GM12878 (cell line): Measurements from ENCODE around the gene IFT122. TPM values are rescaled to one million over a fixed set of nuclear protein-coding genes. Genes with fewer than 3 reads are reported as not detected.

Experiments
- ATAC-seq: fragments of 200-7000 bp; cut with Tn5 transposase; 3 replicates; pipeline ENCODE4 v1.9.1; 2020; ENCODE audit warnings: mild to moderate bottlenecking, moderate library complexity
- BruUV-seq: library from RNA; stranded (reverse); fragments of 400-500 nt; replicated peaks from 2 replicates; lab custom pipeline; 2021; lab: Mats Ljungman, UMichigan
- CTCF ChIA-PET: fragments of 300-600 bp; sonication (Branson Sonifier 250); formaldehyde crosslinking; extraction: SDS; loops from one replicate; lab custom pipeline; 2021; ENCODE audit warnings: inconsistent platforms; lab: Yijun Ruan, JAX
- POLR2A ChIA-PET: fragments of 350-600 bp; formaldehyde crosslinking; extraction: SDS; loops from one replicate; lab custom pipeline; 2021; ENCODE audit warnings: inconsistent platforms; lab: Charles Lee
- RAD21 ChIA-PET: fragments of 300-600 bp; sonication (Branson Sonifier 250); formaldehyde crosslinking; loops from one replicate; lab custom pipeline; 2023; ENCODE audit warnings: antibody characterized with exemption; ENCODE audit not compliant: unreplicated experiment; lab: Charles Lee
- SMC1A ChIA-PET: fragments of 300-600 bp; sonication (Branson Sonifier 250); formaldehyde crosslinking; loops from one replicate; lab custom pipeline; 2023; ENCODE audit not compliant: unreplicated experiment, uncharacterized antibody; lab: Charles Lee
- DNase-seq: peaks from one replicate; pipeline ENCODE4 v3.0.0-alpha.2; 2011; ENCODE audit warnings: low read depth, low spot score
- FAIRE-seq: peaks from 3 replicates; lab custom pipeline; 2011; peaks lifted over from hg19 to GRCh38; lab: Jason Lieb, UNC
- H2AFZ ChIP-seq: 2 replicates; pipeline ENCODE4 v1.6.0; 2011; ENCODE audit warnings: low read depth, low read length, control low read depth; ENCODE audit not compliant: control insufficient read depth
- H3K27ac ChIP-seq: 2 replicates; pipeline ENCODE4 v1.5.1; 2011; ENCODE audit warnings: control low read depth; ENCODE audit not compliant: control insufficient read depth, insufficient read depth
- H3K27me3 ChIP-seq, 2 experiments: replicated peaks in 1 of 2; 2 replicates each; pipeline versions ENCODE4 v1.6.0 to v1.6.1; 2011; ENCODE audit warnings: low read length in 1 of 2; ENCODE audit not compliant: control insufficient read depth in 2 of 2, insufficient read depth in 2 of 2
- H3K36me3 ChIP-seq, 2 experiments: 2 replicates each; pipeline ENCODE4 v1.5.1; 2011; ENCODE audit warnings: low read length in 1 of 2; ENCODE audit not compliant: control insufficient read depth in 2 of 2, insufficient read depth in 2 of 2
- H3K4me1 ChIP-seq: 2 replicates; pipeline ENCODE4 v1.6.1; 2011; ENCODE audit warnings: mild to moderate bottlenecking, low read length, moderate library complexity, mixed read lengths; ENCODE audit not compliant: control insufficient read depth, insufficient read depth
- H3K4me2 ChIP-seq: 2 replicates; pipeline ENCODE4 v1.6.0; 2011; ENCODE audit warnings: control low read depth; ENCODE audit not compliant: control insufficient read depth, insufficient read depth
- H3K4me3 ChIP-seq: fragments of 200-600 bp; sonication (generic); 2 replicates; pipeline ENCODE4 v1.5.1; 2016
- H3K79me2 ChIP-seq: 2 replicates; pipeline ENCODE4 v1.6.0; 2011; ENCODE audit warnings: low read length; ENCODE audit not compliant: control insufficient read depth, insufficient read depth
- H3K9ac ChIP-seq: 2 replicates; pipeline ENCODE4 v1.8.0; 2011; ENCODE audit warnings: low read length, control low read depth, mixed read lengths; ENCODE audit not compliant: control insufficient read depth, insufficient read depth
- H3K9me3 ChIP-seq: replicated peaks from 3 replicates; pipeline ENCODE4 v1.5.1; 2011; ENCODE audit warnings: mild to moderate bottlenecking, low read length; ENCODE audit not compliant: control insufficient read depth, insufficient read depth
- H4K20me1 ChIP-seq: 2 replicates; pipeline ENCODE4 v1.6.0; 2011; ENCODE audit not compliant: control insufficient read depth, insufficient read depth
- ATF7 ChIP-seq: fragments of 450-650 bp; IDR thresholded peaks from 2 replicates; pipeline ENCODE4 v1.6.1; 2016; ENCODE audit warnings: low read depth, mild to moderate bottlenecking
- ESRRA ChIP-seq: IDR thresholded peaks from 2 replicates; pipeline ENCODE4 v1.6.1; 2012; ENCODE audit warnings: mild to moderate bottlenecking, low read length, improper control_type of control experiment
- ETV6 ChIP-seq, 2 experiments: fragments of 450-650 bp in 1 of 2; IDR thresholded peaks in 1 of 2; conservative IDR thresholded peaks in 1 of 2; 2 replicates each; pipeline ENCODE4 v1.6.1; 2014; ENCODE audit warnings: antibody characterized with exemption in 1 of 2, borderline replicate concordance in 1 of 2, low read depth in 1 of 2, mild to moderate bottlenecking in 1 of 2, moderate library complexity in 1 of 2
- FOXK2 ChIP-seq: fragments of 450-650 bp; IDR thresholded peaks from 2 replicates; pipeline ENCODE4 v1.6.1; 2017; ENCODE audit warnings: mild to moderate bottlenecking, moderate library complexity
- HDAC6 ChIP-seq: fragments of 200-600 bp; sonication (generic); IDR thresholded peaks from one replicate; pipeline ENCODE4 v1.8.0; 2017; ENCODE audit warnings: antibody characterized with exemption; ENCODE audit not compliant: unreplicated experiment
- NR2C2 ChIP-seq: IDR thresholded peaks from 2 replicates; pipeline ENCODE4 v1.6.1; 2011; ENCODE audit warnings: borderline replicate concordance, low read depth; ENCODE audit not compliant: control insufficient read depth, insufficient read length
- NR2F1 ChIP-seq: fragments of 450-650 bp; conservative IDR thresholded peaks from 2 replicates; pipeline ENCODE4 v1.6.1; 2017; ENCODE audit warnings: mild to moderate bottlenecking
- PML ChIP-seq: IDR thresholded peaks from 2 replicates; pipeline ENCODE4 v1.6.1; 2012; ENCODE audit warnings: low read length, inconsistent platforms
- SIN3A ChIP-seq: IDR thresholded peaks from 2 replicates; pipeline ENCODE4 v1.6.1; 2012; ENCODE audit warnings: low read depth, low read length, improper control_type of control experiment
- SRF ChIP-seq, 2 experiments: IDR thresholded peaks; 2 replicates each; pipeline ENCODE4 v1.6.1; 2011; ENCODE audit warnings: low read depth in 2 of 2, low read length in 2 of 2, mild to moderate bottlenecking in 1 of 2, moderate library complexity in 1 of 2
- TAF1 ChIP-seq: IDR thresholded peaks from 2 replicates; pipeline ENCODE4 v1.6.1; 2011; ENCODE audit warnings: mild to moderate bottlenecking, low read depth, low read length, borderline replicate concordance
- TCF7 ChIP-seq: IDR thresholded peaks from 2 replicates; pipeline ENCODE4 v1.6.1; 2014; ENCODE audit warnings: antibody characterized with exemption, borderline replicate concordance
- WGBS: methylation state at CpG from one replicate; pipeline ENCODE4 v1.1.6; 2016; ENCODE audit warnings: low lambda C conversion rate; ENCODE audit not compliant: insufficient replicate concordance, insufficient coverage; ENCODE audit errors: missing lambda C conversion rate; 5-methylcytosine and 5-hydroxymethylcytosine counted together
- in situ Hi-C: fragments of 300-500 bp; cut with MboI; formaldehyde crosslinking; loops from 9 replicates; pipeline ENCODE4 v1.14.3; 2018; ENCODE audit warnings: mixed read lengths
- intact Hi-C: fragments of 100-400 bp; cut with micrococcal nuclease; formaldehyde crosslinking; loops from one replicate; pipeline ENCODE4 v1.14.2; 2022; ENCODE audit not compliant: unreplicated experiment
- polyA plus RNA-seq, 11 experiments: library from polyadenylated mRNA; depleted of rRNA in 4 of 11; unstranded in 6 of 11; stranded (reverse) in 5 of 11; fragments of >200 nt; fragmentation: Nextera tagmentation in 4 of 11; fragmentation: Illumina TruSeq in 1 of 11; extraction: Ambion mirVana in 4 of 11; extraction: Trizol in 1 of 11; gene quantifications; 1 replicate in 1 of 11; 2 replicates in 10 of 11; pipeline versions ENCODE4 v1.2.1 to v1.2.3, GENCODE V29; 2011 to 2016; ENCODE audit warnings: inconsistent platforms in 2 of 11, missing spikeins in 2 of 11, low read depth in 1 of 11
- total RNA-seq, 4 experiments: library from RNA; depleted of rRNA in 3 of 4; stranded (reverse); fragments of >200 nt in 3 of 4; fragmentation: Illumina TruSeq in 1 of 4; extraction: Trizol in 1 of 4; gene quantifications; 2 replicates each; pipeline versions ENCODE4 v1.2.1 to v1.2.3, GENCODE V29; 2013 to 2021
- TF ChIP-seq, protein P1 (sequence below): fragments of 450-650 bp; formaldehyde crosslinking; IDR thresholded peaks from 2 replicates; pipeline ENCODE4 v1.4.0; 2022; ENCODE audit warnings: mild to moderate bottlenecking, moderate library complexity
- TF ChIP-seq, protein P2 (sequence below): IDR thresholded peaks from 2 replicates; pipeline ENCODE4 v1.6.1; 2012; ENCODE audit warnings: mild to moderate bottlenecking, low read depth, low read length
- TF ChIP-seq, protein P3 (sequence below): IDR thresholded peaks from 2 replicates; pipeline ENCODE4 v1.6.1; 2011; ENCODE audit warnings: low read depth, mild to moderate bottlenecking, low read length, moderate library complexity, borderline replicate concordance; ENCODE audit errors: extremely low read depth

The IFT122 gene
- total and polyA plus RNA-seq, 10 of the 15 experiments (the other 5 are each of a cell fraction or from before 2014, with no cell fraction given), result 1.8 to 19.2 (median 8.4) TPM

DNA sequence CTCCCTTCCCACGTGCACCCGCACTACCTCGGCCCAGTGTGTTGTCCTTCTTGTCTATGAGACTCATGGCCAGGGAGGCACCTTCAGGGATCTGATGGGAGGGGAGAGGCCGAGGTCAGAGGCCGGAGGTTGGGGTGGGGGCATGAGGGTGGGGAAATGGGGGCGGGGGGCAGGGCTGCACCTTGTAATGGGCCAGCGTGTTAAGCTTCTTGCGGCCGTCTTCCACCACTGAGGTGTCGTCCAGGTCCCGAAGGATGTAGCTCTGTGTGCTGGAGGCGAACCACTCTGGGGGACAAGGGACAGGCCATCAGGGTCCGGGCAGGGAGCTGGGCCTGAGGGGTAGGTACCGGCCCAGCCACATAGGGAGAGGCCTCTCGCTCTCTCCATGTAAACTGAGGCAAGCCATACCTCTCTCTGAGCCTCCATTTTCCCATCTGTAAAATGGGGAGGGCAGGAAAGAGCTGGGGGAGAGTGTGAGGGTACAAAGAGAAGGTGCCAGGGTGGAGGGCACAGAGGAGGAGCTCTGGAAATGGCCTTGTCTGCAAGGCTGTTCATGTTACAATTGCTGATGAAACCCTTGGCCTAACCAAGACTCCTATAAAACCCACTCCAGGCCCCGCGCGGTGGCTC is 121.7 kb downstream of the IFT122 start:
- intact Hi-C loops (no loop called here), in situ Hi-C loops (no loop called here)
- no peak for ATAC-seq
- Histone ChIP-seq H3K4me2 (no peak overlapping the region), H4K20me1 (no peaks in the 10 kb centered on the region), H2AFZ (no peak overlapping the region), H3K4me1 (no peaks in the 10 kb centered on the region), H3K9me3 (no peaks in the 10 kb centered on the region), H3K36me3 (no peaks in the 10 kb centered on the region), H3K4me3 (no peak overlapping the region), H3K27me3 (no peaks in the 10 kb centered on the region), H3K9ac (no peak overlapping the region), H3K79me2 (no peaks in the 10 kb centered on the region), H3K27ac (no peak overlapping the region)
- ChIA-PET SMC1A (no interaction called here), CTCF (no interaction called here), RAD21 (no interaction called here), POLR2A (no interaction called here)
- 70% methylated on average over 15 of the region's 18 CpGs for WGBS
- FAIRE-seq, result no peak
- DNase-seq, result no peak
- BruUV-seq, result no TSS peak
- TF ChIP-seq SIN3A, result no peak
- TF ChIP-seq NR2F1, result no peak
- no peak for TF ChIP-seq TAF1
- TF ChIP-seq PML, result no peak
- no peak for TF ChIP-seq ESRRA
- TF ChIP-seq HDAC6, result no peak
- TF ChIP-seq SRF (IDR thresholded peaks at IDR 0.05; ENCODE audit: low read depth in 2 of 2, low read length in 2 of 2), result no peak
- TF ChIP-seq, protein P1, sequence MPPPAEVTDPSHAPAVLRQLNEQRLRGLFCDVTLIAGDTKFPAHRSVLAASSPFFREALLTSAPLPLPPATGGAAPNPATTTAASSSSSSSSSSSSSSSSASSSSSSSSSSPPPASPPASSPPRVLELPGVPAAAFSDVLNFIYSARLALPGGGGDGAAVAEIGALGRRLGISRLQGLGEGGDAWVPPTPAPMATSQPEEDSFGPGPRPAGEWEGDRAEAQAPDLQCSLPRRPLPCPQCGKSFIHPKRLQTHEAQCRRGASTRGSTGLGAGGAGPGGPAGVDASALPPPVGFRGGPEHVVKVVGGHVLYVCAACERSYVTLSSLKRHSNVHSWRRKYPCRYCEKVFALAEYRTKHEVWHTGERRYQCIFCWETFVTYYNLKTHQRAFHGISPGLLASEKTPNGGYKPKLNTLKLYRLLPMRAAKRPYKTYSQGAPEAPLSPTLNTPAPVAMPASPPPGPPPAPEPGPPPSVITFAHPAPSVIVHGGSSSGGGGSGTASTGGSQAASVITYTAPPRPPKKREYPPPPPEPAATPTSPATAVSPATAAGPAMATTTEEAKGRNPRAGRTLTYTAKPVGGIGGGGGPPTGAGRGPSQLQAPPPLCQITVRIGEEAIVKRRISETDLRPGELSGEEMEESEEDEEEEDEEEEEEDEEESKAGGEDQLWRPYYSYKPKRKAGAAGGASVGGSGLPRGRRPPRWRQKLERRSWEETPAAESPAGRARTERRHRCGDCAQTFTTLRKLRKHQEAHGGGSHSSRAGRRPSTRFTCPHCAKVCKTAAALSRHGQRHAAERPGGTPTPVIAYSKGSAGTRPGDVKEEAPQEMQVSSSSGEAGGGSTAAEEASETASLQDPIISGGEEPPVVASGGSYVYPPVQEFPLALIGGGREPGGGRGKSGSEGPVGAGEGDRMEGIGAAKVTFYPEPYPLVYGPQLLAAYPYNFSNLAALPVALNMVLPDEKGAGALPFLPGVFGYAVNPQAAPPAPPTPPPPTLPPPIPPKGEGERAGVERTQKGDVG, result no peak
- TF ChIP-seq NR2C2, result no peak
- TF ChIP-seq ATF7, result no peak
- no peak for TF ChIP-seq FOXK2
- TF ChIP-seq, protein P2, sequence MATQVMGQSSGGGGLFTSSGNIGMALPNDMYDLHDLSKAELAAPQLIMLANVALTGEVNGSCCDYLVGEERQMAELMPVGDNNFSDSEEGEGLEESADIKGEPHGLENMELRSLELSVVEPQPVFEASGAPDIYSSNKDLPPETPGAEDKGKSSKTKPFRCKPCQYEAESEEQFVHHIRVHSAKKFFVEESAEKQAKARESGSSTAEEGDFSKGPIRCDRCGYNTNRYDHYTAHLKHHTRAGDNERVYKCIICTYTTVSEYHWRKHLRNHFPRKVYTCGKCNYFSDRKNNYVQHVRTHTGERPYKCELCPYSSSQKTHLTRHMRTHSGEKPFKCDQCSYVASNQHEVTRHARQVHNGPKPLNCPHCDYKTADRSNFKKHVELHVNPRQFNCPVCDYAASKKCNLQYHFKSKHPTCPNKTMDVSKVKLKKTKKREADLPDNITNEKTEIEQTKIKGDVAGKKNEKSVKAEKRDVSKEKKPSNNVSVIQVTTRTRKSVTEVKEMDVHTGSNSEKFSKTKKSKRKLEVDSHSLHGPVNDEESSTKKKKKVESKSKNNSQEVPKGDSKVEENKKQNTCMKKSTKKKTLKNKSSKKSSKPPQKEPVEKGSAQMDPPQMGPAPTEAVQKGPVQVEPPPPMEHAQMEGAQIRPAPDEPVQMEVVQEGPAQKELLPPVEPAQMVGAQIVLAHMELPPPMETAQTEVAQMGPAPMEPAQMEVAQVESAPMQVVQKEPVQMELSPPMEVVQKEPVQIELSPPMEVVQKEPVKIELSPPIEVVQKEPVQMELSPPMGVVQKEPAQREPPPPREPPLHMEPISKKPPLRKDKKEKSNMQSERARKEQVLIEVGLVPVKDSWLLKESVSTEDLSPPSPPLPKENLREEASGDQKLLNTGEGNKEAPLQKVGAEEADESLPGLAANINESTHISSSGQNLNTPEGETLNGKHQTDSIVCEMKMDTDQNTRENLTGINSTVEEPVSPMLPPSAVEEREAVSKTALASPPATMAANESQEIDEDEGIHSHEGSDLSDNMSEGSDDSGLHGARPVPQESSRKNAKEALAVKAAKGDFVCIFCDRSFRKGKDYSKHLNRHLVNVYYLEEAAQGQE, result no peak
- no peak for TF ChIP-seq TCF7
- TF ChIP-seq, protein P3, sequence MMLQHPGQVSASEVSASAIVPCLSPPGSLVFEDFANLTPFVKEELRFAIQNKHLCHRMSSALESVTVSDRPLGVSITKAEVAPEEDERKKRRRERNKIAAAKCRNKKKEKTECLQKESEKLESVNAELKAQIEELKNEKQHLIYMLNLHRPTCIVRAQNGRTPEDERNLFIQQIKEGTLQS, result no peak
- TF ChIP-seq ETV6 (conservative IDR thresholded peaks at IDR 0.05 in 1 of 2, IDR thresholded peaks at IDR 0.05 in 1 of 2; ENCODE audit: borderline replicate concordance in 1 of 2, low read depth in 1 of 2), result no peak
